WTC11 (cell line): ENCODE results near the gene ANAPC13. TPM values are rescaled to one million over a fixed set of nuclear protein-coding genes. Genes with fewer than 3 reads are reported as not detected.

Experiments used
- ATAC-seq: fragments of 200-7000 bp; cut with Tn5 transposase; 2 replicates; pipeline ENCODE4 v1.10.0; 2021; ENCODE audit warnings: mild to moderate bottlenecking, moderate library complexity
- CTCF ChIA-PET: fragments of 300-600 bp; sonication (Branson Sonifier 250); formaldehyde crosslinking; loops from one replicate; lab custom pipeline; 2021; ENCODE audit warnings: antibody characterized with exemption; lab: Charles Lee
- POLR2A ChIA-PET: fragments of 350-600 bp; sonication (Branson Sonifier 250); formaldehyde crosslinking; loops from one replicate; lab custom pipeline; 2021; ENCODE audit warnings: antibody characterized with exemption; lab: Charles Lee
- DNase-seq: peaks from one replicate; pipeline ENCODE4 v3.0.0; 2021; ENCODE audit warnings: low spot score
- H3K27ac Mint-ChIP-seq: 2 replicates; pipeline ENCODE4 v1.8.0; 2021; ENCODE audit warnings: mixed read lengths
- H3K27me3 Mint-ChIP-seq: 2 replicates; pipeline ENCODE4 v1.8.0; 2021; ENCODE audit warnings: low read depth, mild to moderate bottlenecking, moderate library complexity, mixed read lengths
- H3K36me3 Mint-ChIP-seq: 2 replicates; pipeline ENCODE4 v1.8.0; 2021; ENCODE audit warnings: mixed read lengths
- H3K4me1 Mint-ChIP-seq: 2 replicates; pipeline ENCODE4 v1.8.0; 2022; ENCODE audit warnings: mixed read lengths
- H3K4me3 Mint-ChIP-seq: 2 replicates; pipeline ENCODE4 v1.8.0; 2021; ENCODE audit warnings: mild to moderate bottlenecking, moderate library complexity, mixed read lengths
- H3K9me3 Mint-ChIP-seq: 2 replicates; pipeline ENCODE4 v1.8.0; 2021; ENCODE audit warnings: mixed read lengths
- ATF1 ChIP-seq: sonication (generic); formaldehyde crosslinking; IDR thresholded peaks from 2 replicates; pipeline ENCODE4 v1.8.1; 2023; ENCODE audit warnings: mild to moderate bottlenecking, moderate library complexity, missing genetic modification reagents
- ATF6 ChIP-seq: sonication (generic); formaldehyde crosslinking; IDR thresholded peaks from 2 replicates; pipeline ENCODE4 v1.8.1; 2023; ENCODE audit warnings: mild to moderate bottlenecking, missing genetic modification reagents
- CBFB ChIP-seq: sonication (generic); formaldehyde crosslinking; IDR thresholded peaks from 2 replicates; pipeline ENCODE4 v1.8.1; 2022; ENCODE audit warnings: mild to moderate bottlenecking, low read depth, missing genetic modification reagents
- ESRRA ChIP-seq: sonication (generic); formaldehyde crosslinking; IDR thresholded peaks from 2 replicates; pipeline ENCODE4 v1.8.1; 2022; ENCODE audit warnings: mild to moderate bottlenecking, missing genetic modification reagents, borderline replicate concordance
- FOXJ3 ChIP-seq: sonication (generic); formaldehyde crosslinking; IDR thresholded peaks from 2 replicates; pipeline ENCODE4 v1.9.0; 2021; ENCODE audit warnings: missing genetic modification reagents, mild to moderate bottlenecking, borderline replicate concordance
- FOXP4 ChIP-seq: sonication (generic); formaldehyde crosslinking; IDR thresholded peaks from 2 replicates; pipeline ENCODE4 v1.8.0; 2022; ENCODE audit warnings: mild to moderate bottlenecking, missing genetic modification reagents
- GTF2I ChIP-seq: fragments of 250-450 bp; sonication (Bioruptor Pico); conservative IDR thresholded peaks from 2 replicates; pipeline ENCODE4 v1.4.0; 2021; ENCODE audit warnings: mild to moderate bottlenecking
- HMGXB4 ChIP-seq: sonication (generic); formaldehyde crosslinking; IDR thresholded peaks from 2 replicates; pipeline ENCODE4 v1.8.1; 2023; ENCODE audit warnings: mild to moderate bottlenecking, moderate library complexity, missing genetic modification reagents
- IRF1 ChIP-seq: sonication (generic); formaldehyde crosslinking; IDR thresholded peaks from 2 replicates; pipeline ENCODE4 v1.8.0; 2023; ENCODE audit warnings: missing genetic modification reagents
- JAZF1 ChIP-seq: fragments of 250-450 bp; sonication (Bioruptor Pico); IDR thresholded peaks from 2 replicates; pipeline ENCODE4 v1.9.0; 2021; ENCODE audit warnings: moderate library complexity, mild to moderate bottlenecking, inconsistent platforms
- NFATC4 ChIP-seq: fragments of 250-450 bp; sonication (Bioruptor Pico); IDR thresholded peaks from 2 replicates; pipeline ENCODE4 v1.9.0; 2021; ENCODE audit warnings: mild to moderate bottlenecking
- NFE2L1 ChIP-seq: sonication (generic); formaldehyde crosslinking; IDR thresholded peaks from 2 replicates; pipeline ENCODE4 v1.8.1; 2023; ENCODE audit warnings: missing genetic modification reagents
- NFYB ChIP-seq: sonication (generic); formaldehyde crosslinking; conservative IDR thresholded peaks from 2 replicates; pipeline ENCODE4 v1.8.0; 2022; ENCODE audit warnings: low read depth, missing genetic modification reagents
- RELA ChIP-seq: sonication (generic); formaldehyde crosslinking; IDR thresholded peaks from 2 replicates; pipeline ENCODE4 v1.8.1; 2022; ENCODE audit warnings: missing genetic modification reagents, mild to moderate bottlenecking, borderline replicate concordance
- SMAD3 ChIP-seq: sonication (generic); formaldehyde crosslinking; IDR thresholded peaks from 2 replicates; pipeline ENCODE4 v1.8.0; 2022; ENCODE audit warnings: missing genetic modification reagents, mild to moderate bottlenecking, borderline replicate concordance
- USF2 ChIP-seq: sonication (generic); formaldehyde crosslinking; IDR thresholded peaks from 2 replicates; pipeline ENCODE4 v1.8.1; 2023; ENCODE audit warnings: mild to moderate bottlenecking, missing genetic modification reagents, moderate library complexity
- ZMAT4 ChIP-seq: fragments of 250-450 bp; sonication (Bioruptor Pico); IDR thresholded peaks from 2 replicates; pipeline ENCODE4 v1.9.0; 2021; ENCODE audit warnings: mild to moderate bottlenecking
- ZNF121 ChIP-seq: sonication (generic); formaldehyde crosslinking; IDR thresholded peaks from 2 replicates; pipeline ENCODE4 v1.8.0; 2023; ENCODE audit warnings: missing genetic modification reagents
- ZNF281 ChIP-seq: sonication (generic); formaldehyde crosslinking; IDR thresholded peaks from 2 replicates; pipeline ENCODE4 v1.8.0; 2023; ENCODE audit warnings: mild to moderate bottlenecking, missing genetic modification reagents
- ZNF425 ChIP-seq: fragments of 250-450 bp; sonication (Bioruptor Pico); conservative IDR thresholded peaks from 2 replicates; pipeline ENCODE4 v1.9.0; 2021; ENCODE audit warnings: mild to moderate bottlenecking
- total RNA-seq: library from RNA; stranded (reverse); gene quantifications from 3 replicates; pipeline ENCODE4 v1.2.3, GENCODE V29; 2021

The ANAPC13 gene
- total RNA-seq, 1 experiment from 2014 or later, result 29.7 TPM

GRCh38 chr3:134428401-134428800 is 57.4 kb downstream of the ANAPC13 start:
- ChIA-PET POLR2A (no interaction called here), CTCF (interaction anchor here (1.2 kb wide), 1 partner anchor 17 kb away, joined by 3 read pairs; no protein-coding TSS in a partner anchor)
- no peaks in the 10 kb centered on the region for H3K27me3 Mint-ChIP-seq
- no peak overlapping the region for H3K27ac Mint-ChIP-seq
- DNase-seq (no peak), ATAC-seq (no peak)
- H3K9me3 Mint-ChIP-seq, result no peaks in the 10 kb centered on the region
- H3K4me1 Mint-ChIP-seq, result peaks cover 6% of the 10 kb centered on the region; the same call in 1 of the 2 replicates
- no peak for TF ChIP-seq FOXP4 (CRISPR knock-in tag)
- no peak for TF ChIP-seq ATF6 (CRISPR knock-in tag)
- no peak for TF ChIP-seq NFYB (CRISPR knock-in tag)
- no peak for TF ChIP-seq ZNF281 (CRISPR knock-in tag)
- TF ChIP-seq ATF1 (CRISPR knock-in tag), result no peak
- no peak for TF ChIP-seq CBFB (CRISPR knock-in tag)
- no peak for TF ChIP-seq FOXJ3 (CRISPR knock-in tag)
- no peak for TF ChIP-seq RELA (CRISPR knock-in tag)
- TF ChIP-seq SMAD3 (CRISPR knock-in tag), result no peak
- no peak for TF ChIP-seq NFE2L1 (CRISPR knock-in tag)
- no peak for TF ChIP-seq HMGXB4 (CRISPR knock-in tag)
- no peak for TF ChIP-seq ZNF121 (CRISPR knock-in tag)
- TF ChIP-seq NFATC4, result no peak
- TF ChIP-seq ZNF425 (CRISPR knock-in tag), result no peak
- TF ChIP-seq ZMAT4 (CRISPR knock-in tag), result no peak
- no peak for TF ChIP-seq USF2 (CRISPR knock-in tag)
- TF ChIP-seq JAZF1, result no peak
- TF ChIP-seq ESRRA (CRISPR knock-in tag), result no peak
- TF ChIP-seq IRF1, result no peak
- no peak for TF ChIP-seq GTF2I (CRISPR knock-in tag)
- H3K36me3 Mint-ChIP-seq, result no peaks in the 10 kb centered on the region
- no peak overlapping the region for H3K4me3 Mint-ChIP-seq
